Esophagus squamous epithelium (tissue), 4 donors: ENCODE results near the gene AKR1E2.

ENCODE experiments used
- CTCF ChIP-seq, 6 experiments: fragments of 450-650 bp in 4 of 6; fragments of 200-600 bp in 2 of 6; sonication (generic) in 2 of 6; IDR thresholded peaks; one replicate each; pipeline ENCODE4 v1.5.1; 2016 to 2019; ENCODE audit warnings: antibody characterized with exemption in 6 of 6, mild to moderate bottlenecking in 4 of 6, moderate library complexity in 4 of 6
- POLR2A ChIP-seq, 4 donors: fragments of 450-650 bp; IDR thresholded peaks; one replicate each; pipeline ENCODE4 v1.6.1; 2017; ENCODE audit warnings: antibody characterized with exemption in 4 of 4, mild to moderate bottlenecking in 4 of 4, moderate library complexity in 3 of 4

GRCh38 chr10:4846775-4847174 is 20.8 kb downstream of the AKR1E2 start:
- TF ChIP-seq CTCF (IDR thresholded peaks at IDR 0.05) (no peak), POLR2A (IDR thresholded peaks at IDR 0.05) (no peak)
